Epithelial cell of proximal tubule (primary cell): ENCODE measurements around the gene PCDHB16. TPM values are rescaled to one million over a fixed set of nuclear protein-coding genes. Genes with fewer than 3 reads are reported as not detected.
A peak's percentile ranks its signal among the peaks of the same experiment; 100 is the strongest.
"Not testable (repeated sequence)": the region's sequence is repeated elsewhere in the genome, so short reads cannot be mapped to it uniquely, and the experiment has no call there.

ENCODE experiments used
- DNase-seq: peaks from one replicate; pipeline ENCODE4 v3.0.0-alpha.2; 2011; ENCODE audit warnings: low read depth
- H3K4me3 ChIP-seq: 2 replicates; pipeline ENCODE4 v1.5.1; 2011; ENCODE audit warnings: low read depth, mild to moderate bottlenecking, low read length
- CTCF ChIP-seq: conservative IDR thresholded peaks from 2 replicates; pipeline ENCODE4 v1.5.1; 2012; ENCODE audit warnings: low read depth, mild to moderate bottlenecking, low read length
- total RNA-seq: library from RNA; depleted of rRNA; stranded (reverse); fragments of >200 nt; gene quantifications from 2 replicates; pipeline ENCODE4 v1.2.3, GENCODE V29; 2015

The PCDHB16 gene
- total RNA-seq, 1 donor from 2014 or later: under 0.01 TPM

- TF ChIP-seq CTCF: no peak
- DNase-seq: no peak
Measured at GRCh38 chr5:141180313-141180712, 1.9 kb upstream of the PCDHB16 start.

GRCh38 chr5:141184117-141184855, 2.1 kb downstream of the PCDHB16 start:
- H3K4me3 ChIP-seq, DNase-seq: not testable (repeated sequence)

More at GRCh38 chr5:141180313-141180712, 1.9 kb upstream of the PCDHB16 start:
- H3K4me3 ChIP-seq: no peak overlapping the region

- TF ChIP-seq CTCF: peak; percentile 38
- no peak for DNase-seq
- no peak within 1 kb of the TSS for H3K4me3 ChIP-seq
Measured at GRCh38 chr5:141186897-141187512, 4.8 kb downstream of the PCDHB16 start, which contains the start of gene PCDHB9. Gene PCDHB9 (plus strand): TSS chr5:141187161. CDS start chr5:141187319, 158 bp downstream.

- DNase-seq: not testable (repeated sequence)
Measured at GRCh38 chr5:141188682-141189081, 6.5 kb downstream of the PCDHB16 start.

GRCh38 chr5:141189131-141189530, 6.9 kb downstream of the PCDHB16 start:
- not testable (repeated sequence) for DNase-seq, H3K4me3 ChIP-seq

More at GRCh38 chr5:141188682-141189081, 6.5 kb downstream of the PCDHB16 start:
- not testable (repeated sequence) for H3K4me3 ChIP-seq

- H3K4me3 ChIP-seq: no peak within 1 kb of the TSS
- no peak for DNase-seq
- TF ChIP-seq CTCF: peak; percentile 48
Measured at GRCh38 chr5:141192110-141192725, 10.0 kb downstream of the PCDHB16 start, which contains the start of gene PCDHB10. Gene PCDHB10 (plus strand): TSS chr5:141192353. CDS start chr5:141192553, 200 bp downstream.

GRCh38 chr5:141194332-141194731, 12.1 kb downstream of the PCDHB16 start:
- H3K4me3 ChIP-seq, DNase-seq: not testable (repeated sequence)

- no peak for TF ChIP-seq CTCF
- no peak for DNase-seq
- H3K4me3 ChIP-seq: no peak overlapping the region
Measured at GRCh38 chr5:141196363-141196762, 14.2 kb downstream of the PCDHB16 start.
